Stimulated activated CD8-positive, alpha-beta memory T cell treated with anti-CD3 and anti-CD28 coated beads, Interleukin-4, amount 100 ng/mL, for 4 hours (primary cell): Measurements from ENCODE around the gene CABP2.

Experiments
- DNase-seq, 2 donors: peaks; one replicate each; pipeline ENCODE4 v3.0.0-alpha.2; 2020; ENCODE audit warnings: low read depth in 2 of 2, low spot score in 1 of 2

Gene CABP2

GRCh38 chr11:67508486-67509121 is 14.6 kb downstream of the CABP2 start:
- peak; percentile 97 to 99 for DNase-seq

GRCh38 chr11:67507864-67508485 is 15.3 kb downstream of the CABP2 start, which contains the start of gene CDK2AP2:
TSS of gene CDK2AP2 (minus strand) at chr11:67508162. CDS start at chr11:67508082, 80 bp downstream.
- DNase-seq = peak; percentile 87 to 96

GRCh38 chr11:67507242-67507863 is 15.9 kb downstream of the CABP2 start:
- no peak for DNase-seq

- DNase-seq = no peak
Observed at GRCh38 chr11:67506426-67507051, 16.7 kb downstream of the CABP2 start.

- DNase-seq = peak; percentile 68 to 78
Observed at GRCh38 chr11:67505605-67506396, 17.4 kb downstream of the CABP2 start.

GRCh38 chr11:67504950-67505581 is 18.2 kb downstream of the CABP2 start, which contains the start of gene PITPNM1:
TSS of gene PITPNM1 (minus strand) at chr11:67505363. CDS start at chr11:67504180, 1,183 bp downstream.
- peak in 1 of 2 donors; percentile 47 for DNase-seq

- no peak for DNase-seq
Observed at GRCh38 chr11:67504005-67504949, 19.0 kb downstream of the CABP2 start.

GRCh38 chr11:67503119-67504004 is 19.9 kb downstream of the CABP2 start:
- DNase-seq = no peak

GRCh38 chr11:67502328-67502979 is 20.8 kb downstream of the CABP2 start:
- DNase-seq = no peak

- no peak for DNase-seq
Observed at GRCh38 chr11:67501854-67502253, 21.4 kb downstream of the CABP2 start.

- DNase-seq = no peak
Observed at GRCh38 chr11:67500831-67501715, 22.2 kb downstream of the CABP2 start.

- no peak for DNase-seq
Observed at GRCh38 chr11:67500484-67500821, 22.8 kb downstream of the CABP2 start.

- DNase-seq = no peak
Observed at GRCh38 chr11:67499808-67500483, 23.3 kb downstream of the CABP2 start.

- DNase-seq = no peak
Observed at GRCh38 chr11:67498544-67498972, 24.7 kb downstream of the CABP2 start.

GRCh38 chr11:67497656-67498291 is 25.5 kb downstream of the CABP2 start:
- DNase-seq = no peak

- DNase-seq = no peak
Observed at GRCh38 chr11:67496113-67496512, 27.1 kb downstream of the CABP2 start.
